22Rv1 (cell line): ENCODE data around the gene MEF2D.

Experiments used
- ZFX ChIP-seq: fragments of 450-650 bp; IDR thresholded peaks from 2 replicates; pipeline ENCODE4 v1.6.1; 2017; ENCODE audit warnings: antibody characterized with exemption, borderline replicate concordance
- TF ChIP-seq, protein P1 (sequence below): fragments of 450-650 bp; IDR thresholded peaks from 2 replicates; pipeline ENCODE4 v1.5.1; 2017; ENCODE audit warnings: mild to moderate bottlenecking

DNA sequence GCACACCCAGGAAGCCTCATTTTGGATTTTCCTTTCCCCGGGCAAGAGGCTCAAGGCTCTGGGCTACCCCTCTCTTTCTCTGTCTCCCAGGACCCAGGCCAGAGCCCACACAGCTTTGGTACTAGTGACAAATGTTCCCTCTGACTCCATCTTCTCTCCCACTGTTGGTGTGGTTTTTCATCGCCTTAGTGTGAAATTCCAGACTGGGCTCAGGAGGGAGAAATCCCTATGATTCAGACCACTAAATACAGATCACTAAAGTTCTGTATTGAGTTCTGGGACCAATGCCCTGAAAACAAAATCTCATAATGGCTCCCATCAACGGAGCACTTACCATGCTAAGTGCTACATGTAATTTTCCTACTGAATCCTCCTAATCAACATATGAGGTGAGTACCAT, 45.7 kb upstream of the MEF2D start:
- TF ChIP-seq, protein P1, sequence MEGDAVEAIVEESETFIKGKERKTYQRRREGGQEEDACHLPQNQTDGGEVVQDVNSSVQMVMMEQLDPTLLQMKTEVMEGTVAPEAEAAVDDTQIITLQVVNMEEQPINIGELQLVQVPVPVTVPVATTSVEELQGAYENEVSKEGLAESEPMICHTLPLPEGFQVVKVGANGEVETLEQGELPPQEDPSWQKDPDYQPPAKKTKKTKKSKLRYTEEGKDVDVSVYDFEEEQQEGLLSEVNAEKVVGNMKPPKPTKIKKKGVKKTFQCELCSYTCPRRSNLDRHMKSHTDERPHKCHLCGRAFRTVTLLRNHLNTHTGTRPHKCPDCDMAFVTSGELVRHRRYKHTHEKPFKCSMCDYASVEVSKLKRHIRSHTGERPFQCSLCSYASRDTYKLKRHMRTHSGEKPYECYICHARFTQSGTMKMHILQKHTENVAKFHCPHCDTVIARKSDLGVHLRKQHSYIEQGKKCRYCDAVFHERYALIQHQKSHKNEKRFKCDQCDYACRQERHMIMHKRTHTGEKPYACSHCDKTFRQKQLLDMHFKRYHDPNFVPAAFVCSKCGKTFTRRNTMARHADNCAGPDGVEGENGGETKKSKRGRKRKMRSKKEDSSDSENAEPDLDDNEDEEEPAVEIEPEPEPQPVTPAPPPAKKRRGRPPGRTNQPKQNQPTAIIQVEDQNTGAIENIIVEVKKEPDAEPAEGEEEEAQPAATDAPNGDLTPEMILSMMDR = no peak
- TF ChIP-seq ZFX = no peak
